GM12878 (cell line): Measurements from ENCODE around the gene MYL3. TPM values are rescaled to one million over a fixed set of nuclear protein-coding genes. Genes with fewer than 3 reads are reported as not detected.

ENCODE experiments used
- BCL3 ChIP-seq: IDR thresholded peaks from 2 replicates; pipeline ENCODE4 v1.6.1; 2011; ENCODE audit warnings: borderline replicate concordance, low read depth, mild to moderate bottlenecking, moderate library complexity, low read length; ENCODE audit not compliant: insufficient read depth, poor library complexity, severe bottlenecking
- CEBPZ ChIP-seq: fragments of 150-350 bp; IDR thresholded peaks from 2 replicates; pipeline ENCODE4 v1.6.1; 2016; ENCODE audit warnings: low read depth, low read length
- IKZF2 ChIP-seq, 2 experiments: fragments of 450-650 bp; IDR thresholded peaks; 2 replicates each; pipeline ENCODE4 v1.6.1; 2017; ENCODE audit warnings: mild to moderate bottlenecking in 2 of 2, moderate library complexity in 2 of 2
- KDM1A ChIP-seq: fragments of 200-600 bp; sonication (generic); IDR thresholded peaks from 2 replicates; pipeline ENCODE4 v1.6.1; 2016; ENCODE audit warnings: borderline replicate concordance
- MYC ChIP-seq: IDR thresholded peaks from 2 replicates; pipeline ENCODE4 v1.6.1; 2011; ENCODE audit warnings: mild to moderate bottlenecking, low read length, moderate library complexity, inconsistent platforms; ENCODE audit not compliant: insufficient read depth, insufficient replicate concordance, insufficient read length, severe bottlenecking
- NRF1 ChIP-seq: conservative IDR thresholded peaks from 2 replicates; pipeline ENCODE4 v1.6.1; 2011; ENCODE audit warnings: mild to moderate bottlenecking, low read depth, low read length, improper control_type of control experiment
- POLR2AphosphoS2 ChIP-seq: IDR thresholded peaks from 2 replicates; pipeline ENCODE4 v1.6.1; 2011; ENCODE audit warnings: low read depth, mild to moderate bottlenecking, low read length, improper control_type of control experiment, moderate library complexity
- SMC3 ChIP-seq: IDR thresholded peaks from 2 replicates; pipeline ENCODE4 v1.6.1; 2011; ENCODE audit warnings: low read length, improper control_type of control experiment, borderline replicate concordance
- STAT3 ChIP-seq: IDR thresholded peaks from 2 replicates; pipeline ENCODE4 v1.6.1; 2011; ENCODE audit warnings: low read depth, low read length, improper control_type of control experiment
- SUPT20H ChIP-seq: IDR thresholded peaks from 2 replicates; pipeline ENCODE4 v1.6.1; 2011; ENCODE audit warnings: low read depth, mild to moderate bottlenecking, low read length, moderate library complexity, borderline replicate concordance; ENCODE audit not compliant: control insufficient read depth
- polyA plus RNA-seq, 11 experiments: library from polyadenylated mRNA; depleted of rRNA in 4 of 11; unstranded in 6 of 11; stranded (reverse) in 5 of 11; fragments of >200 nt; fragmentation: Nextera tagmentation in 4 of 11; fragmentation: Illumina TruSeq in 1 of 11; extraction: Ambion mirVana in 4 of 11; extraction: Trizol in 1 of 11; gene quantifications; 1 replicate in 1 of 11; 2 replicates in 10 of 11; pipeline versions ENCODE4 v1.2.1 to v1.2.3, GENCODE V29; 2011 to 2016; ENCODE audit warnings: inconsistent platforms in 2 of 11, missing spikeins in 2 of 11, low read depth in 1 of 11
- total RNA-seq, 4 experiments: library from RNA; depleted of rRNA in 3 of 4; stranded (reverse); fragments of >200 nt in 3 of 4; fragmentation: Illumina TruSeq in 1 of 4; extraction: Trizol in 1 of 4; gene quantifications; 2 replicates each; pipeline versions ENCODE4 v1.2.1 to v1.2.3, GENCODE V29; 2013 to 2021
- TF ChIP-seq, protein P1 (sequence below): IDR thresholded peaks from 2 replicates; pipeline ENCODE4 v1.6.1; 2012; ENCODE audit warnings: improper control_type of control experiment, low read depth, low read length; ENCODE audit not compliant: insufficient replicate concordance
- TF ChIP-seq, protein P2 (sequence below), 3 experiments: IDR thresholded peaks in 2 of 3; conservative IDR thresholded peaks in 1 of 3; 2 replicates each; pipeline ENCODE4 v1.5.1; 2011; ENCODE audit warnings: low read depth in 3 of 3, low read length in 3 of 3, mild to moderate bottlenecking in 3 of 3, control low read depth in 2 of 3, moderate library complexity in 2 of 3, inconsistent platforms in 1 of 3, mixed read lengths in 1 of 3; ENCODE audit not compliant: control insufficient read depth in 2 of 3, insufficient read depth in 1 of 3; ENCODE audit errors: extremely low read depth in 1 of 3
- TF ChIP-seq, protein P3 (sequence below): fragments of 450-650 bp; IDR thresholded peaks from 2 replicates; pipeline ENCODE4 v1.6.1; 2018; ENCODE audit warnings: mild to moderate bottlenecking, low read depth, moderate library complexity; ENCODE audit not compliant: partially characterized antibody

Gene MYL3
- total and polyA plus RNA-seq, 10 of the 15 experiments (the other 5 are each of a cell fraction or from before 2014, with no cell fraction given), result 0.40 TPM; not detected in 9

DNA sequence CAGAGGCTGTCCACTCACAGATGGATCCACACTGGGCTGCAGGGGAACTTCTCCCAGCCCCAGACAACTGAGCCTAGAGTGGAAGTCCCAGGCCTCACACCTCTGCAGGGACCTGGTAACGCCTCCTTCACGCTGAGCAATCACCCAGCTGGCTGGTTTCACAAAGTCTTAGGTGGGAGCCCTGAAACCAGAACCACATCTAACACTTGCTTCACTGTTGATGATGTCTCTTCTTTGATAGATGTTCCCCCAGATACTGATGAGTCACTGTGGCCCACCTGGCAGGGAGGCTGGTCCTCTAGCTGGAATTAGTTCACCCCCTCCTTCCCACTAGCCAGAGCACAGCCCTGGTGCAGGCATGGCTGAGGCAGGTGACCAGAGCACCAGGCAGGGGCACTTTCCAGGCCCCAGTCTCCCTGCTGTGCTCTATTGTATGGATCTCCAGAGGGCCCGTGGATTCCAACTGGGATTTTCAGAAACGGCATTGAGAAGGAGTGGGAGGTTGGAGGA, 33.5 kb downstream of the MYL3 start (continued):
- TF ChIP-seq, protein P1, sequence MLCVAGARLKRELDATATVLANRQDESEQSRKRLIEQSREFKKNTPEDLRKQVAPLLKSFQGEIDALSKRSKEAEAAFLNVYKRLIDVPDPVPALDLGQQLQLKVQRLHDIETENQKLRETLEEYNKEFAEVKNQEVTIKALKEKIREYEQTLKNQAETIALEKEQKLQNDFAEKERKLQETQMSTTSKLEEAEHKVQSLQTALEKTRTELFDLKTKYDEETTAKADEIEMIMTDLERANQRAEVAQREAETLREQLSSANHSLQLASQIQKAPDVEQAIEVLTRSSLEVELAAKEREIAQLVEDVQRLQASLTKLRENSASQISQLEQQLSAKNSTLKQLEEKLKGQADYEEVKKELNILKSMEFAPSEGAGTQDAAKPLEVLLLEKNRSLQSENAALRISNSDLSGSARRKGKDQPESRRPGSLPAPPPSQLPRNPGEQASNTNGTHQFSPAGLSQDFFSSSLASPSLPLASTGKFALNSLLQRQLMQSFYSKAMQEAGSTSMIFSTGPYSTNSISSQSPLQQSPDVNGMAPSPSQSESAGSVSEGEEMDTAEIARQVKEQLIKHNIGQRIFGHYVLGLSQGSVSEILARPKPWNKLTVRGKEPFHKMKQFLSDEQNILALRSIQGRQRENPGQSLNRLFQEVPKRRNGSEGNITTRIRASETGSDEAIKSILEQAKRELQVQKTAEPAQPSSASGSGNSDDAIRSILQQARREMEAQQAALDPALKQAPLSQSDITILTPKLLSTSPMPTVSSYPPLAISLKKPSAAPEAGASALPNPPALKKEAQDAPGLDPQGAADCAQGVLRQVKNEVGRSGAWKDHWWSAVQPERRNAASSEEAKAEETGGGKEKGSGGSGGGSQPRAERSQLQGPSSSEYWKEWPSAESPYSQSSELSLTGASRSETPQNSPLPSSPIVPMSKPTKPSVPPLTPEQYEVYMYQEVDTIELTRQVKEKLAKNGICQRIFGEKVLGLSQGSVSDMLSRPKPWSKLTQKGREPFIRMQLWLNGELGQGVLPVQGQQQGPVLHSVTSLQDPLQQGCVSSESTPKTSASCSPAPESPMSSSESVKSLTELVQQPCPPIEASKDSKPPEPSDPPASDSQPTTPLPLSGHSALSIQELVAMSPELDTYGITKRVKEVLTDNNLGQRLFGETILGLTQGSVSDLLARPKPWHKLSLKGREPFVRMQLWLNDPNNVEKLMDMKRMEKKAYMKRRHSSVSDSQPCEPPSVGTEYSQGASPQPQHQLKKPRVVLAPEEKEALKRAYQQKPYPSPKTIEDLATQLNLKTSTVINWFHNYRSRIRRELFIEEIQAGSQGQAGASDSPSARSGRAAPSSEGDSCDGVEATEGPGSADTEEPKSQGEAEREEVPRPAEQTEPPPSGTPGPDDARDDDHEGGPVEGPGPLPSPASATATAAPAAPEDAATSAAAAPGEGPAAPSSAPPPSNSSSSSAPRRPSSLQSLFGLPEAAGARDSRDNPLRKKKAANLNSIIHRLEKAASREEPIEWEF, result no peak
- TF ChIP-seq KDM1A, result no peak
- TF ChIP-seq, protein P2, sequence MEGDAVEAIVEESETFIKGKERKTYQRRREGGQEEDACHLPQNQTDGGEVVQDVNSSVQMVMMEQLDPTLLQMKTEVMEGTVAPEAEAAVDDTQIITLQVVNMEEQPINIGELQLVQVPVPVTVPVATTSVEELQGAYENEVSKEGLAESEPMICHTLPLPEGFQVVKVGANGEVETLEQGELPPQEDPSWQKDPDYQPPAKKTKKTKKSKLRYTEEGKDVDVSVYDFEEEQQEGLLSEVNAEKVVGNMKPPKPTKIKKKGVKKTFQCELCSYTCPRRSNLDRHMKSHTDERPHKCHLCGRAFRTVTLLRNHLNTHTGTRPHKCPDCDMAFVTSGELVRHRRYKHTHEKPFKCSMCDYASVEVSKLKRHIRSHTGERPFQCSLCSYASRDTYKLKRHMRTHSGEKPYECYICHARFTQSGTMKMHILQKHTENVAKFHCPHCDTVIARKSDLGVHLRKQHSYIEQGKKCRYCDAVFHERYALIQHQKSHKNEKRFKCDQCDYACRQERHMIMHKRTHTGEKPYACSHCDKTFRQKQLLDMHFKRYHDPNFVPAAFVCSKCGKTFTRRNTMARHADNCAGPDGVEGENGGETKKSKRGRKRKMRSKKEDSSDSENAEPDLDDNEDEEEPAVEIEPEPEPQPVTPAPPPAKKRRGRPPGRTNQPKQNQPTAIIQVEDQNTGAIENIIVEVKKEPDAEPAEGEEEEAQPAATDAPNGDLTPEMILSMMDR (IDR thresholded peaks at IDR 0.05 in 2 of 3, conservative IDR thresholded peaks at IDR 0.05 in 1 of 3; ENCODE audit: control insufficient read depth in 2 of 3, extremely low read depth in 1 of 3, insufficient read depth in 1 of 3, low read depth in 3 of 3, low read length in 3 of 3), result no peak
- no peak for TF ChIP-seq SUPT20H
- TF ChIP-seq CEBPZ, result no peak
- no peak for TF ChIP-seq POLR2AphosphoS2
- TF ChIP-seq STAT3, result no peak
- TF ChIP-seq NRF1, result no peak
- TF ChIP-seq IKZF2 (IDR thresholded peaks at IDR 0.05), result peak; percentile 26 to 53; a peak in 3 of 4 replicates
- TF ChIP-seq BCL3, result no peak
- TF ChIP-seq, protein P3, sequence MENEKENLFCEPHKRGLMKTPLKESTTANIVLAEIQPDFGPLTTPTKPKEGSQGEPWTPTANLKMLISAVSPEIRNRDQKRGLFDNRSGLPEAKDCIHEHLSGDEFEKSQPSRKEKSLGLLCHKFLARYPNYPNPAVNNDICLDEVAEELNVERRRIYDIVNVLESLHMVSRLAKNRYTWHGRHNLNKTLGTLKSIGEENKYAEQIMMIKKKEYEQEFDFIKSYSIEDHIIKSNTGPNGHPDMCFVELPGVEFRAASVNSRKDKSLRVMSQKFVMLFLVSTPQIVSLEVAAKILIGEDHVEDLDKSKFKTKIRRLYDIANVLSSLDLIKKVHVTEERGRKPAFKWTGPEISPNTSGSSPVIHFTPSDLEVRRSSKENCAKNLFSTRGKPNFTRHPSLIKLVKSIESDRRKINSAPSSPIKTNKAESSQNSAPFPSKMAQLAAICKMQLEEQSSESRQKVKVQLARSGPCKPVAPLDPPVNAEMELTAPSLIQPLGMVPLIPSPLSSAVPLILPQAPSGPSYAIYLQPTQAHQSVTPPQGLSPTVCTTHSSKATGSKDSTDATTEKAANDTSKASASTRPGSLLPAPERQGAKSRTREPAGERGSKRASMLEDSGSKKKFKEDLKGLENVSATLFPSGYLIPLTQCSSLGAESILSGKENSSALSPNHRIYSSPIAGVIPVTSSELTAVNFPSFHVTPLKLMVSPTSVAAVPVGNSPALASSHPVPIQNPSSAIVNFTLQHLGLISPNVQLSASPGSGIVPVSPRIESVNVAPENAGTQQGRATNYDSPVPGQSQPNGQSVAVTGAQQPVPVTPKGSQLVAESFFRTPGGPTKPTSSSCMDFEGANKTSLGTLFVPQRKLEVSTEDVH, result no peak
- no peak for TF ChIP-seq SMC3
- no peak for TF ChIP-seq MYC
